Measurements from ENCODE around the gene RNASEH1. TPM values are rescaled to one million over a fixed set of nuclear protein-coding genes. Genes with fewer than 3 reads are reported as not detected.
"Not testable (repeated sequence)": the region's sequence is repeated elsewhere in the genome, so short reads cannot be mapped to it uniquely, and the experiment has no call there.

Gene RNASEH1
- total and polyA plus RNA-seq, 2 of the 13 experiments (the other 11 are each of a cell fraction or from before 2014, with no cell fraction given), result 14.5 to 57.4 TPM

DNA sequence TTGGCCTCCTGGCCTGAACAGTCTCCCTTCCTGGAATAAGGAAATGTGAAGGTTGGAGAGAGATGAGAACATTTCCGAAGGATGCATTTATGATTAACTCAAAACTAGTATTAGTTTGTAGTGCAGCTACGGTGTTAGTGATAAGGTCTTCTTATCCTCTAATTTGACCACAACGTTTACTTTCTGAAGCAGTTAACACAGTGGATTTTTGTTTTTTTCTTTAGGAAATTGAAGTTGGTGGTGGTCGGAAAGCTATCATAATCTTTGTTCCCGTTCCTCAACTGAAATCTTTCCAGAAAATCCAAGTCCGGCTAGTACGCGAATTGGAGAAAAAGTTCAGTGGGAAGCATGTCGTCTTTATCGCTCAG is 18.1 kb upstream of the RNASEH1 start:
- FAIRE-seq, result not testable (repeated sequence)

More for the DNA sequence above, 18.1 kb upstream of the RNASEH1 start:
- intact Hi-C loops (cut with micrococcal nuclease; ENCODE audit: unreplicated experiment); H3K27me3 ChIP-seq (ENCODE audit: control insufficient read depth in 1 of 2, insufficient read depth in 2 of 2, low read length in 2 of 2); BruUV-seq (replicated peaks); CTCF ChIA-PET (ENCODE audit: low intra/inter-chr PET ratio, low total read pairs); H3K9me3 ChIP-seq (ENCODE audit: low read length); DNase-seq (ENCODE audit: low spot score); ATAC-seq; H2AFZ ChIP-seq (ENCODE audit: low read length): not testable (repeated sequence)
- H3K4me1 ChIP-seq (ENCODE audit: insufficient read depth, low read length), result peaks cover 67% of the 10 kb centered on the region
- WGBS (ENCODE audit: low lambda C conversion rate), result 28% methylated on average over 10 of the region's 10 CpGs
- POLR2A ChIA-PET, result interaction anchor here (0.8 to 5.0 kb wide), 15 partner anchors 10 to 198 kb away, joined by 3 to 71 read pairs (median 5); partner anchors contain the start of gene RNASEH1
- H3K9ac ChIP-seq (ENCODE audit: insufficient read depth, low read depth, low read length), result peak overlapping the region; percentile 98
- peak overlapping the region; percentile 89 to 100 (median 91) for H3K4me3 ChIP-seq (replicated peaks in 1 of 3; ENCODE audit: insufficient read depth in 1 of 3, low read depth in 2 of 3, low read length in 3 of 3)
- H4K20me1 ChIP-seq (ENCODE audit: insufficient read depth, low read length), result peaks cover 56% of the 10 kb centered on the region
- TF ChIP-seq, protein P1, sequence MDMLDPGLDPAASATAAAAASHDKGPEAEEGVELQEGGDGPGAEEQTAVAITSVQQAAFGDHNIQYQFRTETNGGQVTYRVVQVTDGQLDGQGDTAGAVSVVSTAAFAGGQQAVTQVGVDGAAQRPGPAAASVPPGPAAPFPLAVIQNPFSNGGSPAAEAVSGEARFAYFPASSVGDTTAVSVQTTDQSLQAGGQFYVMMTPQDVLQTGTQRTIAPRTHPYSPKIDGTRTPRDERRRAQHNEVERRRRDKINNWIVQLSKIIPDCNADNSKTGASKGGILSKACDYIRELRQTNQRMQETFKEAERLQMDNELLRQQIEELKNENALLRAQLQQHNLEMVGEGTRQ (IDR thresholded peaks at IDR 0.05; ENCODE audit: low read depth, low read length), result not testable (repeated sequence)
- TF ChIP-seq, protein P1 (CRISPR knock-in tag; IDR thresholded peaks at IDR 0.05; ENCODE audit: borderline replicate concordance), result 0 out of 2 replicates have a peak, but pooled peaks have one; percentile 25
- TF ChIP-seq ZNF878 (CRISPR knock-in tag; IDR thresholded peaks at IDR 0.05) (0 out of 2 replicates have a peak, but pooled peaks have one; percentile 55), ZNF564 (CRISPR knock-in tag; IDR thresholded peaks at IDR 0.05) (0 out of 2 replicates have a peak, but pooled peaks have one; percentile 19), POLR2G (IDR thresholded peaks at IDR 0.05; ENCODE audit: low read depth, low read length) (0 out of 2 replicates have a peak, but pooled peaks have one; percentile 16), ZFP37 (CRISPR knock-in tag; IDR thresholded peaks at IDR 0.05; ENCODE audit: borderline replicate concordance) (0 out of 2 replicates have a peak, but pooled peaks have one; percentile 9), POLR2A (IDR thresholded peaks at IDR 0.05; ENCODE audit: insufficient read depth in 1 of 2, low read depth in 2 of 2, low read length in 2 of 2) (0 out of 4 replicates have a peak, but pooled peaks of 1 of the 2 experiments have one; percentile 14), ZFP90 (CRISPR knock-in tag; IDR thresholded peaks at IDR 0.05; ENCODE audit: borderline replicate concordance) (0 out of 2 replicates have a peak, but pooled peaks have one; percentile 2), ZNF747 (CRISPR knock-in tag; IDR thresholded peaks at IDR 0.05; ENCODE audit: borderline replicate concordance) (0 out of 2 replicates have a peak, but pooled peaks have one; percentile 49), ZSCAN31 (CRISPR knock-in tag; IDR thresholded peaks at IDR 0.05; ENCODE audit: low read depth) (0 out of 2 replicates have a peak, but pooled peaks have one; percentile 46)
- in situ Hi-C loops (cut with HindIII; ENCODE audit: extremely low pct_ligation_motif_present, low pct_unique_long_range_greater_than_20kb), result loop anchor here (5.0 kb wide), 1 partner anchor 76 kb away; no protein-coding TSS in a partner anchor
- peak overlapping the region; percentile 96 for H3K4me2 ChIP-seq (ENCODE audit: low read depth, low read length)
- H3K27ac ChIP-seq (ENCODE audit: extremely low read length, insufficient read depth, low read length), result peak overlapping the region; percentile 84
- peaks cover 54% of the 10 kb centered on the region for H3K79me2 ChIP-seq (ENCODE audit: insufficient read depth, low read length)
- H3K36me3 ChIP-seq (replicated peaks in 1 of 2; ENCODE audit: control insufficient read depth in 1 of 2, insufficient read depth in 2 of 2, low read length in 2 of 2), result peaks cover 15 to 48% of the 10 kb centered on the region in 2 experiments

Measured in HepG2 (cell line).